Keratinocyte (primary cell): ENCODE results near the gene LPIN1.

Experiments
- CTCF ChIP-seq, 3 experiments: IDR thresholded peaks in 1 of 3; conservative IDR thresholded peaks in 1 of 3; optimal IDR thresholded peaks in 1 of 3; 2 replicates in 2 of 3; 3 replicates in 1 of 3; pipeline versions ENCODE3 to v1.5.1; 2011; ENCODE audit warnings: low read length in 3 of 3, mild to moderate bottlenecking in 3 of 3, moderate library complexity in 2 of 3, control low read depth in 1 of 3, inconsistent platforms in 1 of 3; ENCODE audit not compliant: insufficient read depth in 2 of 3; ENCODE audit errors: extremely low read depth in 1 of 3
- EZH2 ChIP-seq: IDR thresholded peaks from one replicate; pipeline ENCODE4 v1.6.1; 2012; ENCODE audit warnings: inconsistent platforms, mild to moderate bottlenecking, low read length, moderate library complexity

DNA sequence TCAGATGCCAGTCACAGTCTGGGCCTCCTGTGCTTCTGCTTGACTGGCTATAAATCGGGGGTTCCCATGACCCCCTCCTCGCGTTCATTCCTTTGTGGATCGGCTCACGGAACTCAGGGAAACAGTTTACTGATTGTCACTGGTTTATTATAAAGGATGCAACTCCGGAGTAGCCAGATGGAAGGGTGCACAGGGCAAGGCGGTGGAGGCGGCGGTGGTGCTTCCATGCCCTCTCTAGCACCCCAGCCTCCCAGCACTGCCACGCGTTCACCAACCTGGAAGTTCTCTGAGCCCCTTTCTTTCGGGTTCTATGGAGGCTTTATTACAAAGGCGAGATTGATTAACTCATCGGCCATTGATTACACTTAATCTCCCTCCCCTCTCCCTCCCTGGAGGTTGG lies 15.6 kb downstream of the LPIN1 start:
- TF ChIP-seq CTCF (optimal IDR thresholded peaks at IDR 0.05 in 1 of 3, IDR thresholded peaks at IDR 0.05 in 1 of 3, conservative IDR thresholded peaks at IDR 0.05 in 1 of 3; ENCODE audit: extremely low read depth in 1 of 3, insufficient read depth in 2 of 3, low read length in 3 of 3) = no peak
- no peak for TF ChIP-seq EZH2
